GM19455 (cell line): ENCODE measurements around the gene HDAC4.

Source experiments
- ATAC-seq: cut with Tn5 transposase; IDR thresholded peaks from one replicate; pipeline ENCODE4 v1.9.1; 2021; ENCODE audit not compliant: unreplicated experiment

HDAC4 gene

GRCh38 chr2:239226677-239227581 lies 173.9 kb downstream of the HDAC4 start:
- ATAC-seq, result no peak

GRCh38 chr2:239225871-239226561 lies 174.8 kb downstream of the HDAC4 start:
- ATAC-seq, result no peak

GRCh38 chr2:239225371-239225851 lies 175.4 kb downstream of the HDAC4 start:
- ATAC-seq, result no peak

GRCh38 chr2:239224955-239225354 lies 175.9 kb downstream of the HDAC4 start:
- ATAC-seq, result no peak

DNA sequence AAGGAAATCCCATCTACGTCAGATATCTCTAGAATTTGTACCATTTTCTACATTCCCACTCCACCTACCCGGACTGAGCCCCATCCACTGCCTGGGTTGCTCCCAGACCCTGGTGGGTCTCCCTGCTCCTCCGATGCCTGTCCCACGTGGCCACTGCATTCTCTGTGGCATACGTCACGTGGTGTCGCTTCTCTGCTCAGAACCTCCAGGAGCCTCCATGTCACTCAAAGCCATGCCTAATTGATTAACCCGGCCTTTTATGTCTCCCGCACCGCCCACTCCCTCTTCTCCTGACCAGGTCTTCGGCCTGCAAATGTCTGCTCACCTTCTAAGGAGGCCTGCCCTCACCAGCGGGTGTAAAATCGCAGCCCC lies 176.6 kb downstream of the HDAC4 start:
- ATAC-seq, result no peak

- ATAC-seq, result no peak
Measured at GRCh38 chr2:239223310-239224198, 177.3 kb downstream of the HDAC4 start.

GRCh38 chr2:239222706-239223309 lies 178.0 kb downstream of the HDAC4 start:
- ATAC-seq, result no peak

- ATAC-seq, result no peak
Measured at GRCh38 chr2:239222312-239222660, 178.5 kb downstream of the HDAC4 start.

GRCh38 chr2:239220981-239221396 lies 179.8 kb downstream of the HDAC4 start:
- no peak for ATAC-seq

DNA sequence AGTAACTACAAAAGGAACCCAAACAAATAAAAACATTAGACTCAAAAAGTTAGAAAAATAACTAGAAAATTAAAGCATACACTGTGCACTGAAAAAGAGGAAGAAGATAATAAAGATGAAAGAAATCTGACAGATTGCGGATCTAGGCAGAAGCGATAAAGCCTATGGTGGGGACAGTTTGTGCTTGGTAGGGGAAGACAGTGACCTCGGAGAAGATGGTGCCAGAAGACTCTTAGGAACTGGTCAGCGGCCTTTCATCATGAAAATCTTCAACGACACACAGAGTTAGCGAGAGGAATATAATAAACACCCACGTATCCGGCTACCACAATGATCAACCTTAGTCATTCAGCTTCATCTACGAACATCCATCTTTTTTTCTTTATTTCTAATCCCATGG lies 180.5 kb downstream of the HDAC4 start:
- no peak for ATAC-seq

GRCh38 chr2:239216614-239217273 lies 184.1 kb downstream of the HDAC4 start:
- no peak for ATAC-seq

- ATAC-seq, result no peak
Measured at GRCh38 chr2:239215988-239216613, 184.7 kb downstream of the HDAC4 start.

- no peak for ATAC-seq
Measured at GRCh38 chr2:239215136-239215925, 185.5 kb downstream of the HDAC4 start.

DNA sequence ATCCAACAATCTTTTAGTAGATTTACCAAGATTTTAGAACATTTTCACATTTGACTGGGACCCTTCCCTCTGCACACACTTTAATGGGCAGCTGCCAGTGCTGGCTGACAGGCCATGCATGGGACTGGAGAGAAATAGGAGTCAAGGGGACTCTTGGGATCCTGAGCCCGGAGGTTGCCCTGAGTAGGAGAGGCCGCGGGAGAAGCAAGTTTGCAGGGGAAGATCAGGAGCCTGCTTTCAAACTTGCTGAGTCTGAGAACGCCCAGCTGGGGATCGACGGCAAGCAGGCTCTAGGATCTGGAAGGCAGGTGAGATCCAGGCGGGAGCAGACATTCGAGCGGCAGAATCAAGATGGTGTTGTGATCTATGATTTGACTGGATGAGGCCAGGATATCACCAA lies 186.1 kb downstream of the HDAC4 start:
- ATAC-seq, result no peak

DNA sequence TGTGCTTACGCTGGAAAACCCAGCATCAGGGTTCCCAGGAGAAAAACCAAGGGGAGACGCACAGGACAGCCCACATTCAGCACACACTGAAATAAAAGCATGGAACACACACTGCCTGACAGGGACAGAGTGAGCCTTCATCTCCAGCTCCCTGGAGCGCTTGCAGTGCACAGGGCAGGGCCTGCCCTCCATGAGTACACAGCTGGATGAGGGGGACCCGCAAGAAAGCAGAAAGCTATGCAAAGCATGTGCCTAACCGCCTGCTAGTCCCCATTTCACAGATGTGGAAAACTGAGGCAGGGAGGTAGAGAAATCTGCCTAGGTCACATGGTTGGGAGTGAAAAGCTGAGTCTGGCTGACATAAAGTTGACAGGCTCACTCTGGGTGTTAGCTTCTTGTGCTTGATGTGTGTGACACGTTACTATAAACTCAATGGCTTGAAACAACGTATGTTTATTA lies 187.1 kb downstream of the HDAC4 start:
- ATAC-seq, result no peak

DNA sequence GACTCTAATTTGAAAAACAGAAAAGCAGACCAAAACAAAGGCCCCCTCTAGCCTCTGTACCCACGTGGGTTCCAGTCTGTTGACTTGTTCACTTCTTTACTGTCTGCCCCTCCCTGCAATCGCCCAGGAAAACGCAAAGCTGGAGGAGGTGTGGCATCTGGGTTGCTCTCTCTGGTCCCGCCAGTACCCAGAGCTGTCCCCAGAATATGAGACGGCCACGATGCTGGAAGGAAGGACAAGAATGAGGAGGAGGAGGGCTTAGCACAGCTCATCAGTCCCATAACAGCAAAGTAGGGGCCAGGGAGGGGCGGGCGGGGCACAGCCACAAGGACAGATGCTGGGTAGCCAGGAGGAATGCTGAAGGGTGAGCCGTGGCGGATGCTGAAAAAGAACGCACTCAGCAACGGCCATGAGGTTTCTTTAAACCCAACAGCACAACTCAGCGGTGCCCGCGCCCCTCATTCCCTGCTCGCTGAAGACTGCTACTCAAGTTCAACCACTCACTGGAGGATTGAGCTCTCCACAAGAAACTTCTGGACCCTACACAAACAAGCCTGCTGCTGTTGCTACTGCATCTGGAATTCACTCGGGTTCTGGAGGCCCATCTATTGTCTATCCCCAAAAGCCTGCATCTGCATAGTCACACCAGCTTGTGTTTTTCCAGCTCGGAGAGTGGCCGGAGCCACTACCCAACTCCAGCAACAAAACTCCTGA lies 187.7 kb downstream of the HDAC4 start:
- ATAC-seq, result no peak

DNA sequence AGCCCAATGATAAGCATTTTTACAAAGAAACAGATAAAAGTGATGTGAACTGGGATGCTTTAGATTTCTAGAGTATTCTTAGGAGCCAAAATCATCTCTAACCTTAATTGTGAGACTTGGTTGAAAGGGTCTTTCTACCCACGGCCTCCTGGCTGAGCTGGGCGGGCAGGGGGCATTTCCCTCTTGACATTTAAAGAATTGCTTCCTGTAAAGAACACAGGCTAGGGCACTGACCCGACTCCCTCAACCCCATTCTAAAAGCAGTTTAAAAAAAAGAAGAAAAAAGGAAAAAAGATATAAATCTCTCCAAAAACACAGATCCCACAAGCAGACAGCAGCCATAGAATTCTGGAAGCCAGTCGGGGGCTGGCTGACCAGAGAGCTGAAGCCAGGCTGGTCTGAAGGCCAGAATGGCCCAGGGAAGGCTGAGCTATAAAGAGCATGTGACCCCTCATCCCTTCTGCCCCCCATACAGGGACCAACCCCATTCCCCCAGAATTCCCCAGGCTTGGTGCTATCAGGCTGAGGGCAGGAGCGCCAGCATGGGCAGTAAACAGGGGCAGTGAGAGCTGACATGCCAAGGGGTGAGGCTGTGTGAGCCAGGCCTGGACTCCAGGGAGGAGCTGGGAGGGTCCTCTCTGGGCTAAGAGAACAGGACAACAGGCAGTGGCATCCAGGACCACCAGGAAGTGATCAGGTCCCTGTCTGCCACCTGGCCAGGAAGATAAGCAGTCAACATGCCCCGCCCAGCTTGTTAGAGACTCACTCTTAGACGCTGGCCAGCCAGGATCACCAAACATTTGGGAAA lies 188.5 kb downstream of the HDAC4 start:
- no peak for ATAC-seq
